Vein endothelial cell (primary cell): Measurements from ENCODE around the gene MRPL20. TPM values are rescaled to one million over a fixed set of nuclear protein-coding genes. Genes with fewer than 3 reads are reported as not detected.

ENCODE experiments used
- total RNA-seq: library from RNA; depleted of rRNA; stranded (reverse); fragments of >200 nt; gene quantifications from 2 replicates; pipeline ENCODE4 v1.2.3, GENCODE V29; 2012

Gene MRPL20
- 88.0 and 89.5 TPM in 2 replicates for total RNA-seq

GRCh38 chr1:1406821-1407635 is at the start of gene MRPL20:
Gene MRPL20, minus strand, starts transcription at chr1:1407293. Its CDS starts 76 bp downstream, at chr1:1407217.

GRCh38 chr1:1449099-1449739 is 42.1 kb upstream of the MRPL20 start, which contains the start of gene ATAD3C:
Gene ATAD3C, plus strand, starts transcription at chr1:1449689. Its CDS starts 995 bp downstream, at chr1:1450684.

GRCh38 chr1:1435106-1435903 is 28.2 kb upstream of the MRPL20 start, which contains the start of gene VWA1:
Gene VWA1, plus strand, starts transcription at chr1:1435690. Its CDS starts 59 bp downstream, at chr1:1435749.

GRCh38 chr1:1421147-1421906 is 14.2 kb upstream of the MRPL20 start, which contains the start of gene ANKRD65:
Gene ANKRD65, minus strand, starts transcription at chr1:1421276. Its CDS starts 271 bp downstream, at chr1:1421005.

GRCh38 chr1:1399187-1399871 is 7.8 kb downstream of the MRPL20 start, which contains the start of gene CCNL2:
Gene CCNL2, minus strand, starts transcription at chr1:1399335. Its CDS starts 29 bp downstream, at chr1:1399306.

GRCh38 chr1:1374929-1375662 is 32.0 kb downstream of the MRPL20 start, which contains the start of gene AURKAIP1:
Gene AURKAIP1, minus strand, starts transcription at chr1:1375207. Its CDS starts 451 bp downstream, at chr1:1374756.

GRCh38 chr1:1358433-1359271 is 48.4 kb downstream of the MRPL20 start, which contains the start of gene MXRA8:
Gene MXRA8, minus strand, starts transcription at chr1:1358555. Its CDS starts 51 bp downstream, at chr1:1358504.

Other genes starting within 250 kb of the MRPL20 start
- gene TTLL10, start 233.4 kb downstream of the MRPL20 start, total RNA-seq: not detected in 2 replicates
- not detected in 2 replicates for gene TNFRSF18, start 200.7 kb downstream of the MRPL20 start, total RNA-seq
- 2.0 and 3.6 TPM in 2 replicates for gene TNFRSF4, start 193.1 kb downstream of the MRPL20 start, total RNA-seq
- 115 and 138 TPM in 2 replicates for gene SDF4, start 175.3 kb downstream of the MRPL20 start, total RNA-seq
- 27.9 and 34.9 TPM in 2 replicates for gene B3GALT6, start 175.1 kb downstream of the MRPL20 start, total RNA-seq
- 0.33 and 0.76 TPM in 2 replicates for gene C1QTNF12, start 160.6 kb downstream of the MRPL20 start, total RNA-seq
- gene UBE2J2, start 133.4 kb downstream of the MRPL20 start, total RNA-seq: 48.2 and 53.6 TPM in 2 replicates
- gene SCNN1D, start 126.9 kb downstream of the MRPL20 start, total RNA-seq: 0.33 and 0.67 TPM in 2 replicates
- gene ACAP3, start 99.4 kb downstream of the MRPL20 start, total RNA-seq: 22.4 and 29.7 TPM in 2 replicates
- gene PUSL1, start 98.7 kb downstream of the MRPL20 start, total RNA-seq: 26.6 and 32.3 TPM in 2 replicates
- gene INTS11, start 82.6 kb downstream of the MRPL20 start, total RNA-seq: 79.4 and 105 TPM in 2 replicates
- 30.7 and 31.7 TPM in 2 replicates for gene CPTP, start 82.5 kb downstream of the MRPL20 start, total RNA-seq
- gene TAS1R3, start 76.0 kb downstream of the MRPL20 start, total RNA-seq: 0.38 and 0.65 TPM in 2 replicates
- 40.6 and 55.2 TPM in 2 replicates for gene DVL1, start 57.9 kb downstream of the MRPL20 start, total RNA-seq
- gene MXRA8, start 48.7 kb downstream of the MRPL20 start, total RNA-seq: 1.6 TPM in 2 replicates
- 104 and 123 TPM in 2 replicates for gene AURKAIP1, start 32.1 kb downstream of the MRPL20 start, total RNA-seq
- 135 and 138 TPM in 2 replicates for gene CCNL2, start 8.0 kb downstream of the MRPL20 start, total RNA-seq
- gene ANKRD65, start 14.0 kb upstream of the MRPL20 start, total RNA-seq: under 0.01 TPM in 1 of 2 replicates, not detected in the other
- gene VWA1, start 28.4 kb upstream of the MRPL20 start, total RNA-seq: 5.0 and 5.2 TPM in 2 replicates
- not detected in 2 replicates for gene ATAD3C, start 42.4 kb upstream of the MRPL20 start, total RNA-seq
- gene ATAD3B, start 64.5 kb upstream of the MRPL20 start, total RNA-seq: 10.1 and 28.8 TPM in 2 replicates
- gene ATAD3A, start 104.9 kb upstream of the MRPL20 start, total RNA-seq: 41.8 and 49.4 TPM in 2 replicates
- 1.7 and 4.2 TPM in 2 replicates for gene TMEM240, start 133.3 kb upstream of the MRPL20 start, total RNA-seq
- 76.4 and 79.6 TPM in 2 replicates for gene SSU72, start 167.6 kb upstream of the MRPL20 start, total RNA-seq
- 2.5 and 2.6 TPM in 2 replicates for gene FNDC10, start 192.8 kb upstream of the MRPL20 start, total RNA-seq
- gene MIB2, start 208.2 kb upstream of the MRPL20 start, total RNA-seq: 32.9 and 55.5 TPM in 2 replicates
- gene MMP23B, start 224.9 kb upstream of the MRPL20 start, total RNA-seq: 0.29 and 0.33 TPM in 2 replicates